HG03432 (cell line): Measurements from ENCODE around the gene BRICD5.

Experiments used
- ATAC-seq: cut with Tn5 transposase; IDR thresholded peaks from one replicate; pipeline ENCODE4 v1.9.1; 2021; ENCODE audit warnings: mild to moderate bottlenecking, moderate library complexity; ENCODE audit not compliant: unreplicated experiment

BRICD5 gene

DNA sequence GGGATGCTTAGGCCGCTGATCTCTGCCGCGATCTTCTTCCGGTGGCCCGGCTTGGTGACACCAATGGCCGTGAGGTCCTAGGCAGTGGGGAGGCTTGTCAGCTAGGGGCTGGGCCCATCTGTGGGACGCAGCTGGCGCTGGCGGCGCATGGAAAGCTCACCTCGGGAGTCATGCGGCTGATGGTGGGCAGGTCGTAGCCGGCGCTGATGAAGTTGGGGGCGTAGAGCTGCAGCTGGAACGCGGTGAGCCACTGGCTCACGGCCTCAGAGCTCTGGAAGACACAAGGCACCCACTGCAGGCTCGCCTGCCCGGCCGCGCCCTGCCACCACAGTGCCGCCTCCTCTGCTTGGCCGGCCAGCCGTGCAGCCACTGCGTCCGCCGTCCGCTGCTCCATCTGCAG is 27.0 kb downstream of the BRICD5 start:
- ATAC-seq: no peak

- ATAC-seq: no peak
These were observed 28.7 kb downstream of the BRICD5 start for GRCh38 chr16:2181952-2182351.

DNA sequence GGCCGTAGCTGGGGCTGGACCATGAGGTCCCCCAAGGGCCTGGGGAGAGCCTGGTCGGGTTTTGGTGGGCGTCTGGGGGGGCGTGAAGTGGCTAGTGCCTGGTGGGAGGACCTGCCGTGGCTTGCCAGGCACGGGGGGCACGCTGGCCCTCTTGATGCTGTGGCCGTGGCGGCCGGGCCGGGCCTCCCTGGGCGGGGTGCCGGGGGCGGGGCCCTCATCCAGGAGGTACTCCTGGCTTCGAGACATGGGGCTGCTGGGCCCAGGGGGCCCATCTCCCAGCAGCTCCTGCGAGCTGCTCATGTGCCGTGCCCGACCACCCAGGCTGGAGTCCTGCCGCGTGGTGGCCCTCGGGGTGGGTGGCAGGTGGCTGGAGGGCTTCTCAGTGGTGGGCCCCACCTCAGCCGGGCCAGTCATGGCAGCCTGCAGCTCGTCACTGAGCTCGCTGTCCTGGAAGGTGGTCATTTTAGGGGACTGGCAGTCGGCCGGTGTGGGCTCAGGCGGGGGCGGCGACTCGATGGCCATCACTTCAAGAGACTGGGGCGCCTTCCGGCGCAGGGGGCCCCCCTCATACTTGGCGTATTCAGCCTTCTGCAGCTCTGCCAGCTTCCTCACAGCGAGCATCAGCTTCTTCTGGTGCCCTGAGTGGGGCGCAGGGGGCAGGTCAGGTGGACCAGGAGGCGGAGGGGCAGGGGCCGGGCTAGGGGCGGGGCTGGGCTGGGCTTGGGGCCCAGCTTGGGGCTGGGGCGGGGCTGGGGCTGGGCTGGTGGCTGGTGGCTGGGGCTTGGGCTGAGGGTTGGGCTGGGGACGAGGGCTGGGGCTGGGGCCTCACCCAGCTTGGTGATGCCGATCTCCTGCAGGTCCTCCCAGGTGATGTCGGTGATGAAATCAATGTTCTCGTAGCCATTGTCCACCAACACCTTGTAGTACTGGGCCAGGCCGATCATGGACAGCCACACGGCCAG is 29.4 kb downstream of the BRICD5 start:
- ATAC-seq: no peak

DNA sequence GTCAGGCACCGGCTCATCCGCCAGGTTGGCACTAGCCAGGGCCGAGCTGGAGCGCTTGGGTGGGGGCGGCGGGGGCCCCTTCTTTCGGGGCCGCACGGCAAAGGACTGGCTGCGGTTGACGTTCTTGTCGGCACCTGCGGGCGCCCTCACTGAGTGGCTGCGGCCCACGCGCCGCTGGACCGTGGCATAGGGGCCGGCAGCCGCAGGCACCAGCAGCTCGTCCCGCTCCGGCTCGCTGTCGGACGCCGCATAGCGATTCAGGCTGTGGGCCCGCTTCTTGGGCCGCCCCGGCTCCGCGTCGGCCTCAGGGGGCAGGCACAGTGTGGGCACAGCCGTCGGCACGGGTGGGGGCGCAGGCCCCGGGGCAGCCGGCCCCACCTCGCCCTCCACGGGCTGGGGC is 30.2 kb downstream of the BRICD5 start:
- ATAC-seq: no peak

DNA sequence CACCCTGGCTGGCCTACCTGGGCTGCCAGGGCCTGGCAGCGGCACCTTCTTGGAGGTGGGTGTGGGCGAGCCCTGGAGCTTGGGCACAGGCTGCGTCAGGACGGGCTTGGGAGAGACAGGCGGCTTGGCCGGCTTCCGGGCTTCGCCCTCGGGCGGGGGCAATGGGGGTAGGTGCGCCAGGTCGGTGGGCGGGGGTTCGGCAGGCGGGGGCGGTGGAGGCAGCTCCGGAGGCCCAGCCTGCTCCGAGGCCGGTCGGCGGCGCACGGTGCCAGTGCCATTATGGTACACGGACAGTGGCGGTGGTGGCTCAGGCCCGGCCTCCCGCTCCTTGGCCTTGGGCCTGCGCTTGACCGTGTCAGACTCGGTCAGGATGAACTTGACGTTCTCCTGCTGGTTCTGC is 31.1 kb downstream of the BRICD5 start:
- no peak for ATAC-seq

GRCh38 chr16:2179107-2179501 is 31.6 kb downstream of the BRICD5 start:
- ATAC-seq: no peak

DNA sequence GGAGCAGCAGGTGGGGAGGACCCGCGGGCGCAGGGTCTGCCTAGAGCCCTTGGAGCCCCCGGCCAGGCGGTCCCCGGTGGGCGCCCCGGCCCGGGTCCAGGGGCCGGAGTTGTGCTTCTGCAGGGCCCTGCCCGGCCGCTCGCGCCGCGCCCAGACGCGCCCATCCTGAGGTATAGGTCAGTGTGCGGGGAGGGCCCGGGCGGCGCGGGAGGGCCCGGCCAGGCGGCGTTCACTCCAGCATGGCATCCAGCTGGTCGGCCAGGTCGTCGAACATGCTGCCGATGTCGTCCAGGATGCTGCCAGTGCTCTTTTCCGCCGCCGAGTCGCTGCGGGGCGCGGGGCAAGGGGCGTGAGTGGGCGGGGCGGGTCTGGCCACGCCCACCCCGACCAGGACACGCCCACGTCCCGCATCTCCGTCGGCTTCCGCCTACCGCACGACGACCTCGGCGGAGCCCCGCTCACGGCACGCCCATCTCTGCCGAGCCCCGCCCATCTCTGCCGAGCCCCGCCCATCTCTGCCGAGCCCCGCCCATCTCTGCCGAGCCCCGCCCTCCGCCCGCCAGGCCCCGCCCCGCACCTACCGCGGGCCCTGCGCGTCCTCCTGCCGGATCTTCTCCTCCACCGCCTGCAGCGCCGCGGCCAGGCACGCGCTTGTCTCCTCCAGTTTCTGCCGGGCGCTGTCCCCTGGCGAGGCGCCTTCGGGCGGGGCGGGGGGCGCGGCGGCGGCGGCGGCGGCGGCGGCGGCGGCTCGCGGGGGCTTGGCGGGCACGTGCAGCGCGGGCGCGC is 32.1 kb downstream of the BRICD5 start:
- ATAC-seq: no peak

- ATAC-seq: no peak
These were observed 33.1 kb downstream of the BRICD5 start for GRCh38 chr16:2177561-2177960.

- no peak for ATAC-seq
These were observed 33.6 kb downstream of the BRICD5 start for GRCh38 chr16:2177101-2177500.

DNA sequence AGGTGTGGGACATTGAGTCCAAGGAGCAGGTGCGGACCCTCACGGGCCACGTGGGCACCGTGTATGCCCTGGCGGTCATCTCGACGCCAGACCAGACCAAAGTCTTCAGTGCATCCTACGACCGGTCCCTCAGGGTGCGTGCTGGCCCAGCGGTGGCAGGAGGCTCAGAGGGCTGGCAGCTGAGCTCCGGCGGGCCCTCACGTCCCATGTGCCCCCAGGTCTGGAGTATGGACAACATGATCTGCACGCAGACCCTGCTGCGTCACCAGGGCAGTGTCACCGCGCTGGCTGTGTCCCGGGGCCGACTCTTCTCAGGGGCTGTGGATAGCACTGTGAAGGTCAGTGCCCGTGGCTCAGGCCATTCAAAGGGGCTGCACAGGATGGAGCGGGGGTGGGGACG is 34.6 kb downstream of the BRICD5 start:
- ATAC-seq: no peak

DNA sequence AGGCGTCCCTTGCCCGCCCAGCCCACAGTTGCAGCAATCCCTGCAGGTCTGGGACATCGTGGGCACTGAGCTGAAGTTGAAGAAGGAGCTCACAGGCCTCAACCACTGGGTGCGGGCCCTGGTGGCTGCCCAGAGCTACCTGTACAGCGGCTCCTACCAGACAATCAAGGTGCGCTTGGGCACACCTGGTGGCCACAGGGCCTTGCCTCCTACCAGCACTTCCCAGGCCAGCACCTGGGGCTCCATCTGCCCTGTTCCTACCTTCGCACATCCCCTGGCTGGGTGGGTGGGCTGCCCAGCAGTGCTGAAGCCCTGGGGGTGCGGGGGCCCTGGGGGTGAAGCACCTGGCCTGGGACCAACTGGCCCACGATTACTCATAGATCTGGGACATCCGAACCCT is 35.2 kb downstream of the BRICD5 start:
- ATAC-seq: no peak

DNA sequence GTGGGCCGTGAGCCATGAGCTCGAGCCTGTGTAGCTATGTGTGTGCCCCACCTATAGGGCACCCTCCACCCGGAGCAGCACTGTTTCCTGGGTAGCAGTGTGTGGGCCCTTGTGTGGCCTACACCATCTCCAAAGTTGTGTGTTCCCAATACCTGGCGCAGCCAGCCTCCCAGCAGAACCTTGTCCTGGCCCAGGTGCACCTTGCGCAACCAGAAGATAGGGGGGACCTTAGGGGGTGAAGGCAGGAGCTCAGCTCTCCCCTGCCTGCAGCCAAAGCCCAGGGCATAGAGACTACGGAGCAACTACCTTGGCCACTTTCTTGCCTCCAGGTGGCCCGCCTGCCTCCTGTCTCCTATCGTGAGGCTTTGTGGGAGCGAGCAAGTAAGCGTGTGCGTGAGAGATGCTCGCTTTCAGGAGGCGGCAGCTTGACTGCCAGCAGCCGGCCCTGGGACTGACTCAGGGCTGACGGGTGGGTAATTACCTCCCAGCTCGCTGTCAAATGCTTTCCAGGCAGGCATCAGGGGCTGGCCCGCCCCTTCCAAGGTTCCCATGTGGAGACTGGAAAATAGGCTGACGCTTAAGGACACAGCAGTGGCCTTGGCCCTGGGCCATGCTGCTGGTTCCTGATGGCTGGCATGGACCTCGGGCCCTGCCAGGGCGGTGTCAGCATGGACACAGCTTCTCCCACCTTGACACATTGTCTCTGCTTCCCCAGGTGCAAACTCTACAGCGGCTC is 36.1 kb downstream of the BRICD5 start:
- no peak for ATAC-seq

DNA sequence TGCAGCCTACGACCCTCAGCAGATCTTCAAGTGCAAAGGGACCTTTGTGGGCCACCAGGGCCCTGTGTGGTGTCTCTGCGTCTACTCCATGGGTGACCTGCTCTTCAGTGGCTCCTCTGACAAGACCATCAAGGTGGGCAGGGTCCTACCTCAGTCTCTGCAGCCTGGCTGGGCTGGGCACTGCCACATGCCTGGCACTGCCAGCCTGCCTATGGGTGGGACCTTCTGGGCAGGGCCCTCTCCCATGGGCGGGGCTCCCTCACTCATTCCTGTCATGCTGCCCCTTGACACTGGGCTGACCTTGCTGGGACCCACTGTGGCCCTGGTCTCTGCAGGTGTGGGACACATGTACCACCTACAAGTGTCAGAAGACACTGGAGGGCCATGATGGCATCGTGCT is 36.7 kb downstream of the BRICD5 start:
- ATAC-seq: no peak

DNA sequence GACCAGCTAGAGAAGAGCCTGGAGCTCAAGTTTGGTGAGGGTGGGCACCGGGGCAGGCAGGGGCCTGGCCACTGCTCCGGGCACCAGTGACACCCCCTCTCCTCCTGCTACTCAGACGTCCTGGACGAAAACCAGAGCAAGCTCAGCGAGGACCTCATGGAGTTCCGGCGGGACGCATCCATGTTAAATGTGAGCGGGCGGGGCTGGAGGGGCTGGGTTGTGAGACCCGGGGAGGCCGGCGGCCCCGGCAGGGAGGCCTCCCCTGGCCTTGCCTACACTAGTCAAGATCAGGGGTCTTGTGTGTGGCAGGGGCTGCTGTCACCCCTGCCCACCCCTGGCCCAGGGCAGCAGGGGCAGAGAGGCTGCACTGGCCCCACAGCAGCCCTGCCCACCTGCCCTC is 37.3 kb downstream of the BRICD5 start:
- ATAC-seq: no peak

GRCh38 chr16:2172688-2173335 is 37.9 kb downstream of the BRICD5 start:
- ATAC-seq: no peak

GRCh38 chr16:2171601-2172178 is 39.0 kb downstream of the BRICD5 start:
- no peak for ATAC-seq

- no peak for ATAC-seq
These were observed 39.9 kb downstream of the BRICD5 start for GRCh38 chr16:2170587-2171435.

GRCh38 chr16:2170080-2170479 is 40.6 kb downstream of the BRICD5 start:
- ATAC-seq: no peak

GRCh38 chr16:2167068-2167638 is 43.5 kb downstream of the BRICD5 start:
- ATAC-seq: no peak
